ENCODE data around the gene CD38.
"Not testable (repeated sequence)": the region's sequence is repeated elsewhere in the genome, so short reads cannot be mapped to it uniquely, and the experiment has no call there.

The CD38 gene

GRCh38 chr4:15855804-15856475 lies 77.8 kb downstream of the CD38 start:
- Histone ChIP-seq H3K36me3 (ENCODE audit: control insufficient read depth in 1 of 2, insufficient read depth in 2 of 2, low read length in 2 of 2) (no peaks in the 10 kb centered on the region), H3K9me3 (ENCODE audit: control insufficient read depth in 1 of 2, low read length in 2 of 2) (no peaks in the 10 kb centered on the region), H3K9ac (ENCODE audit: low read depth in 1 of 2, low read length in 2 of 2) (no peak overlapping the region), H3K27me3 (ENCODE audit: control insufficient read depth in 1 of 2, insufficient read depth in 2 of 2, low read length in 2 of 2) (no peaks in the 10 kb centered on the region), H3K4me1 (ENCODE audit: control insufficient read depth in 1 of 2, insufficient read depth in 2 of 2, low read length in 2 of 2) (no peaks in the 10 kb centered on the region), H3K4me3 (ENCODE audit: low read depth in 1 of 2, low read length in 2 of 2) (no peak overlapping the region), H3K27ac (ENCODE audit: low read depth, low read length) (no peak overlapping the region)

GRCh38 chr4:15861198-15861597 lies 83.1 kb downstream of the CD38 start:
- not testable (repeated sequence) for H3K4me3 ChIP-seq (ENCODE audit: low read depth in 1 of 2, low read length in 2 of 2); H3K9ac ChIP-seq (ENCODE audit: low read depth in 1 of 2, low read length in 2 of 2); H3K4me1 ChIP-seq (ENCODE audit: control insufficient read depth in 1 of 2, insufficient read depth in 2 of 2, low read length in 2 of 2); H3K27me3 ChIP-seq (ENCODE audit: control insufficient read depth in 1 of 2, insufficient read depth in 2 of 2, low read length in 2 of 2); H3K27ac ChIP-seq (ENCODE audit: low read depth, low read length); H3K36me3 ChIP-seq (ENCODE audit: control insufficient read depth in 1 of 2, insufficient read depth in 2 of 2, low read length in 2 of 2); H3K9me3 ChIP-seq (ENCODE audit: control insufficient read depth in 1 of 2, low read length in 2 of 2)

- H3K36me3 ChIP-seq (ENCODE audit: control insufficient read depth in 1 of 2, insufficient read depth in 2 of 2, low read length in 2 of 2): no peaks in the 10 kb centered on the region
- H3K27ac ChIP-seq (ENCODE audit: low read depth, low read length): no peak overlapping the region
- no peaks in the 10 kb centered on the region for H3K9me3 ChIP-seq (ENCODE audit: control insufficient read depth in 1 of 2, low read length in 2 of 2)
- H3K4me1 ChIP-seq (ENCODE audit: control insufficient read depth in 1 of 2, insufficient read depth in 2 of 2, low read length in 2 of 2): no peaks in the 10 kb centered on the region
- H3K27me3 ChIP-seq (ENCODE audit: control insufficient read depth in 1 of 2, insufficient read depth in 2 of 2, low read length in 2 of 2): no peaks in the 10 kb centered on the region
- H3K9ac ChIP-seq (ENCODE audit: low read depth in 1 of 2, low read length in 2 of 2): no peak overlapping the region
- H3K4me3 ChIP-seq (ENCODE audit: low read depth in 1 of 2, low read length in 2 of 2): no peak overlapping the region
Observed at GRCh38 chr4:15864651-15865566, 86.8 kb downstream of the CD38 start.

- H3K27ac ChIP-seq (ENCODE audit: low read depth, low read length): no peak overlapping the region
- no peaks in the 10 kb centered on the region for H3K36me3 ChIP-seq (ENCODE audit: control insufficient read depth in 1 of 2, insufficient read depth in 2 of 2, low read length in 2 of 2)
- H3K4me1 ChIP-seq (ENCODE audit: control insufficient read depth in 1 of 2, insufficient read depth in 2 of 2, low read length in 2 of 2): no peaks in the 10 kb centered on the region
- H3K9ac ChIP-seq (ENCODE audit: low read depth in 1 of 2, low read length in 2 of 2): no peak overlapping the region
- H3K27me3 ChIP-seq (ENCODE audit: control insufficient read depth in 1 of 2, insufficient read depth in 2 of 2, low read length in 2 of 2): no peaks in the 10 kb centered on the region
- no peaks in the 10 kb centered on the region for H3K9me3 ChIP-seq (ENCODE audit: control insufficient read depth in 1 of 2, low read length in 2 of 2)
- no peak overlapping the region for H3K4me3 ChIP-seq (ENCODE audit: low read depth in 1 of 2, low read length in 2 of 2)
Observed at GRCh38 chr4:15868111-15868510, 90.0 kb downstream of the CD38 start.

GRCh38 chr4:15868826-15869413 lies 90.8 kb downstream of the CD38 start:
- Histone ChIP-seq H3K4me1 (ENCODE audit: control insufficient read depth in 1 of 2, insufficient read depth in 2 of 2, low read length in 2 of 2) (no peaks in the 10 kb centered on the region), H3K9me3 (ENCODE audit: control insufficient read depth in 1 of 2, low read length in 2 of 2) (no peaks in the 10 kb centered on the region), H3K27me3 (ENCODE audit: control insufficient read depth in 1 of 2, insufficient read depth in 2 of 2, low read length in 2 of 2) (no peaks in the 10 kb centered on the region), H3K4me3 (ENCODE audit: low read depth in 1 of 2, low read length in 2 of 2) (no peak overlapping the region), H3K9ac (ENCODE audit: low read depth in 1 of 2, low read length in 2 of 2) (no peak overlapping the region), H3K36me3 (ENCODE audit: control insufficient read depth in 1 of 2, insufficient read depth in 2 of 2, low read length in 2 of 2) (no peaks in the 10 kb centered on the region), H3K27ac (ENCODE audit: low read depth, low read length) (no peak overlapping the region)

- Histone ChIP-seq H3K27me3 (ENCODE audit: control insufficient read depth in 1 of 2, insufficient read depth in 2 of 2, low read length in 2 of 2) (no peaks in the 10 kb centered on the region), H3K9me3 (ENCODE audit: control insufficient read depth in 1 of 2, low read length in 2 of 2) (no peaks in the 10 kb centered on the region), H3K4me3 (ENCODE audit: low read depth in 1 of 2, low read length in 2 of 2) (no peak overlapping the region), H3K27ac (ENCODE audit: low read depth, low read length) (no peak overlapping the region), H3K36me3 (ENCODE audit: control insufficient read depth in 1 of 2, insufficient read depth in 2 of 2, low read length in 2 of 2) (no peaks in the 10 kb centered on the region), H3K9ac (ENCODE audit: low read depth in 1 of 2, low read length in 2 of 2) (no peak overlapping the region), H3K4me1 (ENCODE audit: control insufficient read depth in 1 of 2, insufficient read depth in 2 of 2, low read length in 2 of 2) (no peaks in the 10 kb centered on the region)
Observed at GRCh38 chr4:15870079-15870478, 92.0 kb downstream of the CD38 start.

- H3K27me3 ChIP-seq (ENCODE audit: control insufficient read depth in 1 of 2, insufficient read depth in 2 of 2, low read length in 2 of 2): no peaks in the 10 kb centered on the region
- H3K9ac ChIP-seq (ENCODE audit: low read depth in 1 of 2, low read length in 2 of 2): no peak overlapping the region
- H3K4me3 ChIP-seq (ENCODE audit: low read depth in 1 of 2, low read length in 2 of 2): no peak overlapping the region
- H3K27ac ChIP-seq (ENCODE audit: low read depth, low read length): no peak overlapping the region
- H3K9me3 ChIP-seq (ENCODE audit: control insufficient read depth in 1 of 2, low read length in 2 of 2): no peaks in the 10 kb centered on the region
- no peaks in the 10 kb centered on the region for H3K4me1 ChIP-seq (ENCODE audit: control insufficient read depth in 1 of 2, insufficient read depth in 2 of 2, low read length in 2 of 2)
- no peaks in the 10 kb centered on the region for H3K36me3 ChIP-seq (ENCODE audit: control insufficient read depth in 1 of 2, insufficient read depth in 2 of 2, low read length in 2 of 2)
Observed at GRCh38 chr4:15870921-15871664, 93.0 kb downstream of the CD38 start.

GRCh38 chr4:15873117-15873516 lies 95.0 kb downstream of the CD38 start:
- H3K4me3 ChIP-seq (ENCODE audit: low read depth in 1 of 2, low read length in 2 of 2): no peak overlapping the region
- no peaks in the 10 kb centered on the region for H3K9me3 ChIP-seq (ENCODE audit: control insufficient read depth in 1 of 2, low read length in 2 of 2)
- H3K36me3 ChIP-seq (ENCODE audit: control insufficient read depth in 1 of 2, insufficient read depth in 2 of 2, low read length in 2 of 2): no peaks in the 10 kb centered on the region
- H3K27me3 ChIP-seq (ENCODE audit: control insufficient read depth in 1 of 2, insufficient read depth in 2 of 2, low read length in 2 of 2): no peaks in the 10 kb centered on the region
- no peak overlapping the region for H3K9ac ChIP-seq (ENCODE audit: low read depth in 1 of 2, low read length in 2 of 2)
- H3K4me1 ChIP-seq (ENCODE audit: control insufficient read depth in 1 of 2, insufficient read depth in 2 of 2, low read length in 2 of 2): no peaks in the 10 kb centered on the region
- H3K27ac ChIP-seq (ENCODE audit: low read depth, low read length): no peak overlapping the region

GRCh38 chr4:15874671-15875070 lies 96.5 kb downstream of the CD38 start:
- Histone ChIP-seq H3K36me3 (ENCODE audit: control insufficient read depth in 1 of 2, insufficient read depth in 2 of 2, low read length in 2 of 2) (no peaks in the 10 kb centered on the region), H3K27ac (ENCODE audit: low read depth, low read length) (no peak overlapping the region), H3K9ac (ENCODE audit: low read depth in 1 of 2, low read length in 2 of 2) (no peak overlapping the region), H3K4me1 (ENCODE audit: control insufficient read depth in 1 of 2, insufficient read depth in 2 of 2, low read length in 2 of 2) (no peaks in the 10 kb centered on the region), H3K4me3 (ENCODE audit: low read depth in 1 of 2, low read length in 2 of 2) (no peak overlapping the region), H3K27me3 (ENCODE audit: control insufficient read depth in 1 of 2, insufficient read depth in 2 of 2, low read length in 2 of 2) (no peaks in the 10 kb centered on the region), H3K9me3 (ENCODE audit: control insufficient read depth in 1 of 2, low read length in 2 of 2) (no peaks in the 10 kb centered on the region)
